NCI-H187 (cell line): ENCODE results near the gene ARMC9.
"Not testable (repeated sequence)": the region's sequence is repeated elsewhere in the genome, so short reads cannot be mapped to it uniquely, and the experiment has no call there.

Experiments
- DNase-seq, 2 experiments: peaks; one replicate each; lab custom pipeline; 2025; lab: John Stamatoyannopoulos, UW

The ARMC9 gene

DNA sequence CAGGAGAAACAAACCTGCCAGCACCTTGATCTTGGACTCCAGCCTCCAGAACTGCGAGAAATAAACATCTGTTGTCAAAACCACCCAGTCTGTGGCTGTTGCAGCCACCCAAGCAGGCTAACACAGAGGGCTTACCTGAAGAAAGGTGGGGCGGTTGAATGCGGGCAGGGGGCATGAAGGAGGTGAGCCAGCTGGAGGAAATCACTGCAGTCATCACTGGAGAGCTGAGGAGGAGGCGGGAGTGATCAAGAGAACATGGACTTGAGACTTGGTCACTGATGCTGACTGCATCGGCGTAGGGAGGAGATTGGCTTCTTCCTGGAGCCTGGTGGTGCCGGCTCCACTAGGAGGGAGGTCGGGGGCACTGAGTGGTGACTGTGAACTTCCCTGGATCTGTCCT, 14.6 kb upstream of the ARMC9 start:
- DNase-seq = no peak

DNA sequence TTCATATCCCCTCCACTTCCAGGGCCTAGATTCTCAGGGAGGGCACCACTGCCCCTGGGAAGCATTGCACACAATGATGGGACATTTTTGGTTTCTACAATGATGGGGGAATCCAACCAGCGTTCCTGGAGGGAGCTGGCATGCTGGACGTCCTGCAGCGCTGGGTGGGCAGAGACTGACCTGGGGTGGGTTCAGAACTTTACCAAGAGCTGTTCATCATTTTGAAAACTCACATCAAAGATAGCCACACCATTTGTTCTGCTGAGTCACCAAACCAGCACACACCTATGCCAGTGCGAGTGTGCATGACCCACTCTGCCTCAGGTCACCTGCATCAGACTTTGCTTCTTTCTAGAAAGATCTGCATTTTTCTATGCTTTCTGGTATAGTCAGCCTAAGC, 14.1 kb upstream of the ARMC9 start:
- DNase-seq = no peak

DNA sequence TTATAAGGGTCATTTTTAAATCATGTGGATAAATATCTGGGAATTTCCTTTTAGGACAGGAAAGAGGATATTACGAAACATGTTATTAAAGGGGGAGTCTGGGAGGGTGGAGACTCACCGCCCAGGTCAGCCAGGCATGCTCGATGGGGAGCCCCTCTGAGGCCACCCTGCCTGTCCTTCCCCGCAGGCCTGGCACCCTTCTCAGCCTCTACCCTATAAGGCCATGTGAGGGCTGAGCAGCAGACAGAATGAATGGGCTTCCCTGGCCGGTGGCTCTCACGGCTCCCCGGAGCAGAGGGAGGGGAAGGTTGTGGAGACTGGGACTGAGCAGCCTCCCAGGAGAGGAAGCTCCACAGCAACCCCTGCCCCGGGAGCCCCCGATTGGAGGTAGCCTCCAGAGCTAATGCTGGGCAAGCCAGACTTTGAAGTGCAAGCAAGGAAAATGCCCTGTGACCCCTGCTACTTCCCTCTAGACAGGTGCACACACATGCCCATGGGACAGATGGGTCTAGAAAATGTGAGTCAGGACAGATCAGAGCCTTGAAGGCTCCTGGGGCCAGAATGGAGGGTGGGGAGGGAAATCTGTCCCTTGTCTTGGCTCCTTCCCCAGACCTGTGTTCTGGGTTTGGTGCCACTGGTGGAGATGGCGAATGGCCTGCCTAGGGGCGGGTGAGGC, 13.2 kb upstream of the ARMC9 start:
- DNase-seq = no peak

GRCh38 chr2:231185886-231186285, 12.5 kb upstream of the ARMC9 start:
- DNase-seq = no peak

DNA sequence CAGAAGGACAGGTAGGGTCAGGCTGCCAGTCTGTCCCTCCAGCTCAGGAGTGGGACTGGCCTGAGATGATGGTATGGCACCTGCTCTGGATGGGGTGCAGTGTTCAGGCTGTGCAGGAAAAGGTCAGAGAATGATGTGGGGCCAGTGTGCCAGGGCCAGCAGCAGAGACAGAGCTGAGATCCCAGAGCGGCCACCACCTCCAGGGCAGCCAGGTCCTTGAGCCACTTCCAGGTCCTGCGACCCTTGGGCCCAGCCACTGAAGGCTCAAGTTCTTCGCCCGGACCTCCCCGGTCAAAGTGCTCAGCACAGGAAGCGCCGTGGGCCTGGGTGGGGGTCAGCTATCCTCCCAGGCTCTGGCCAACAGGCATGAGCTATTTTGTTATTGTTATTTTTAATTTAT, 12.1 kb upstream of the ARMC9 start:
- DNase-seq = no peak

DNA sequence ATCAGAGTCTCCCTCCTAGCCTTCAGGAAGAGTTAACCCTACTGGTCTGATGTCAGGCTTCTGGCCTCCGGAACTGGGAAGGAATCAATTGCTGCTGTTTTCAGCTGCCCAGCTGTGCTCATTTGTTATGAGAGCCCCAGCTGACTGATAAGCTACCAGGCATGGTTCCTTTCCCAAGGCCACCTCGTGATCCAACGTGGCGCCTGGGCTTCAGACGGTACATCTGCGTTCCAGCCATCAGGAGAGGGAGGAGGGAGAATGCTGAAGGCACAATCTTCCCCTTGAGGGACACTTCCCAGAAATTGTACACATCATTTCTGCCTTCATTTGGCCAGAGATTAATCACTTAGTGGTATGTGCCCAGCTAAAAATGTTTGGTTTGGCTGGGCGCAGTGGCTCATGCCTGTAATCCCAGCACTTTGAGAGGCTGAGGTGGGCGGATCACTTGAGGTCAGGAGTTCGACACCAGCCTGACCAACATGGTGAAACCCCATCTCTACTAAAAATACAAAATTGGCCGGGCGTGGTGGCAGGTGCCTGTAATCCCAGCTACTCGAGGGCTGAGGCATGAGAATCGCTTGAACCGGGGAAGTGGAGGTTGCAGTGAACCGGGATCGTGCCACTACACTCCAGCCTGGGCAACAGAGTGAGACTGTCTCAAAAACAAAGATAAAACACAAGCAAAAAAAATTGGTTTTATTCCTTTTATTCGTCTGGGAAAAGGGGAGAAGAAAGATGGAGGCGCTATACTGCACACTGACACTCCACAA, 10.5 kb upstream of the ARMC9 start:
- DNase-seq = no peak

DNA sequence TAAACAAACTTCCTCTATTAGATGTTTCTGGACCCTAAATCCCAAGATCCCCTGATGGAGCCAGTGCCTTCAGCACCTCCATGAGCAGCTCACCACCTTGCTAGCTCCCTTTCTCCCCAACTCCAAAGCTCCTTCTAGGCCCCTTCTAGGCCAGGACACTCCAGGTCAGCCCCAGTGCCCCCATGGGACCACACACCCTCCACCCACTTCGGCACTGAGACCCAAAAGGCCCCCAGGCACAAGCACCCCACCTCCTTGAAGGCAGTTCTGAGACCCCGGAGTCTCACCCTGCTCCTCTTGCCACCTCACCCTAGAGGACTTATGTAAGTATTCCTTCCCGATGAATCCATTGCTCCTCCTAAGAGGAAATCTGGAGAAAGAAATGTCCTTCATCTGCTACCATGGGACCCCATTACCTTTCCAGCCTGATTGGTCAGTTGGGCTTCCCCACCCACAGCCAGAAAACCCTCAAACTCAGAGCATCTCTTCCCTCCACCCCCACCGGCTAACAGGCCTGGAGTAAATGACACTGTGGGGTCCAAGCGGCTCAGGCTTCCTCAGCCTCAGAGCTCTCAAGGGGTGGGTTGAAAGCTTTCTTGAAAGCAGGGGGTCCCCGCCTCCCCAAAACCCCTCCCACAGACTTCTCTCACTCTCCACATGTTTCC, 9.8 kb upstream of the ARMC9 start:
- DNase-seq = no peak

DNA sequence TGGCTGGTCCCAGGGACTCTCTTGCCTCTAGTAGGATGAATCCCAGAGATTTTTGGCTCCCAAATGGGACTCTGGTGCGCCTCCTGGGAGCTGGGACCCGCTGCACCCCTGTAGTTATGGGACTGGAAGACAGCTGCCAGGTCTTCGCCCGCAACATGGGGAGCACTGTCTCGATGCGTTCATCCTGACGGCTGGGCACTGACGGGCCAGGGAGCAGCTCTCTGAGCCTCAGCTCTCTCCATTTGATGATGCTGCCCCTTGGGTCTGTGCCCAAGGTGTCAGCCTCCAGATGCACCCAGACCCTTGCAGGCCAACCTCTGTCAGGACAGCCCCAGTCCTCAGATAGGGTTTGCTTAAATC, 9.3 kb upstream of the ARMC9 start:
- no peak for DNase-seq

GRCh38 chr2:231189571-231190495, 8.6 kb upstream of the ARMC9 start:
- DNase-seq = no peak

DNA sequence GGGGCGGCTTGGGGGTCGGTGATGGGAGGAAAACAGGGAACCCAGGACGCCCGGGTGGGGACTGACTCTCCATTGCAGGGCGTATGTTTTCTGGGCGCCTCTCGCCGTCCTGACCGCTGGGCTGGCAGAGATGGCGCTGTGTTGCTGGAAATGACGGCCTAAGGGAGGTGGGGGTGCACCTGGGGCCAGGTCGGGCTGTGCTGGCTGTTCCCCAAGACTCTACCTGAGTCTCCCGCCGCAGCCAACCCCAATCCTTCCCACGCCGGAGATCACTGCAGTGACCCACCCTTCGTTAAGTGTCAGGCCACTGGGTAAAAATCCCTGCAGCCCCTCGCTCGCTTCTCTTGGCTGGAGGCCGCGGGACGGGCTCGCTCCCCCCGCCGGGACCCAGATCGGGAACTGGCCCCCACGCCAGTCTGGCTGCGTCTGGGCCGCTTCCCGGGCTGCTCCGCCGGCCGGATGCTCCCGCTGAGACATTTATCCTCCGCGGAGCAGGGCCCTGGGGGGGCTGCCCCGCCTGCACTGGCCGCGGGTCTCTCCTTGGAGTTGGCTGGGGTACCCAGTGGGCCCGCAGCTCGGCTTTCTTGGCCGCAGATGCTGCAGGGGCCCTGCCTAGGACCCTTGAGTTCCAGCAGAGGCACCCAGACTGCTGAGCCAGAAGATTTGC, 7.8 kb upstream of the ARMC9 start:
- DNase-seq = no peak

GRCh38 chr2:231191896-231192872, 6.2 kb upstream of the ARMC9 start:
- DNase-seq = no peak

DNA sequence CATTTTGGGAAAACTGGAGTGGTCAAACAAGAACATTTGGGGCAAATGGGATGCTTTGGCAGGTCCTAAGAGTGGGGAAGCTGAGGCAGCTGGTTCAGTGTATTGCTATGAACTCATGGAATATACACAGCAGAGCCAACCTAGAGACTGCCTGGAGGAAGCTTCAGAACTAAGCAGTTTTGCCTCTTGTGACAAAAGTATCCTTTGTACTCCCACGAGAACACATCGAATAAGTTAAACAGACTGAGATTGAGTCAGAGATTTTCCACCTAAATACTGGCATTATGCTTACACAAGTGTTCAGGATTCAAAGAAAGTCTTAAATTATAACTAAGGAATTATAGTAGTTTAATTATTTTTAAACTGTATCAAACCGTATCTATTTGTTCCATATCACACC, 5.2 kb upstream of the ARMC9 start:
- DNase-seq = no peak

DNA sequence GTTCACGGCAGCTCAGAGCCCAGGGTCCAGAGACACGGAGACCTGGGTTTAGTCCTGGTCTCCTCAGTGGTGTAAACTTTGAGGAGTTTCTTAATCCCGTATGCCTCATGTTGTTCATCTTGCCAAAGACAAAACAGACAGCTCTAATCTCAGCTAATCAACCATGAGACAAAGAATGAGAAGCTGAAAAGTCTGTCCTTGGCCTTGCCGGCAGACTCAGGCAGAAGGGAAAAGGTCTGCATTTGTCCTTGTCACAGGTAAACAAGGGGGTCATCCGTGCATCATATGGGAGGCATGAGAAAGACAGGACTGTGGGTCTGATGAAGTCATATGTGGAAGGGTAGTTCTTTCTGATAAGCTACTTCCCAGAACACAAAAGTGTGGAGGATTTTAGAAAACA, 1.8 kb upstream of the ARMC9 start:
- no peak for DNase-seq

DNA sequence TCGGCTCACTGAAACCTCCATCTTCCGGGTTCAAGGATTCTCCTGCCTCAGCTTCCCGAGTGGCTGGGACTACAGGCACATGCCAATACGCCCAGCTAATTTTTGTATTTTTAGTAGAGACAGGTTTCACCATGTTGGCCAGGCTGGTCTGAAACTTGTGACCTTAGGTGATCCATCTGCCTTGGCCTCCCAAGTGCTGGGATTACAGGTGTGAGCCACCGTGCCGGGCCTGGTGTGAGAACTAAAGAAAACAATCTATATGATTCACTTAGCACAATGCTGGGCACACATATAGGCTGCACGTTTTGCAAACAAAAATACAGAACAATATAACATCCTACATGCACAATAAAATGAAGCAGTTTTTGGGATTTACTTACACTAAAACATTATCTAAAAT, 1.2 kb upstream of the ARMC9 start:
- DNase-seq = not testable (repeated sequence)

- DNase-seq = no peak
These were observed 633 bp upstream of the ARMC9 start for GRCh38 chr2:231197706-231198290.

DNA sequence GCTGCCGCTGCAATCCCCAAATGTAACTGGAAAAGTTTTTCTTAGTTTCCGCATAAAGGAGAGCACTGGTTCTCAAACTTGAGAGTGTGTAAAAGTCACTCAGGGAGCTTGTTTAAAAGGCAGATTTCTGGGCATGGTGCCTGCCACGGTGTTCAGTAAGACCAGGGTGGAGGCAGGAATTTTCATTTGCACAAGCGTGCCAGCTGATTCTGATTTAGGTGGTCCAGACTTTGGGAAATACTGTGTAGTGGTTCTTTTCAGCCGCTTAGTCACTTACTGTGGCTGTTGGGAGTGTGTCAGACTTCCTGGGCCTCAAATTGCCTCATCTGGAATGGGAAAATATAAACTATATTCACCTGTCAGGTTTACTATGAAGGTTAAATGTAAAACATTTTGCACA, 788 bp downstream of the ARMC9 start:
- DNase-seq = no peak

GRCh38 chr2:231200805-231201474, 2.5 kb downstream of the ARMC9 start:
- DNase-seq = no peak

GRCh38 chr2:231201475-231201814, 3.0 kb downstream of the ARMC9 start:
- DNase-seq = no peak

DNA sequence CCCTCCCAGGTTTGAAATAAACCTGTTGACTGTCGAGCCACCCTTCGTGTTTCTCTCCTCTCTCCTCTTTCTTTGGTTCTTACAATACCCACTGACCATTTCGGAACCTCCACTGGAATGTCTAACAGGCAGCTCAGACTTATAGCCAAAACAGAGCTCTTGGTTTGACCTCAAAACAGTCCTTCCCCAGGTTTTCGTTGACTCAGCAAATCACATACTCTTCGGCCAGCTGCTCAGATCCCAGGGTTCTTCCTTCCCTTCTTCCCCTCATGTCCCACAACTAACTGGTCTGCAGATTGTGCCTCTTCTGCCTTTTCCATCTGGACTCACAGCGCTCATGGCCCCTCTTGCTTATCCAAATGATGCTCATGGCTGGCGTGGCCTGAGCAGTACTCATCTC, 4.7 kb downstream of the ARMC9 start:
- DNase-seq = no peak

GRCh38 chr2:231204146-231204545, 5.7 kb downstream of the ARMC9 start:
- no peak for DNase-seq
